Spinal cord (tissue), 10 donors: ENCODE data around the gene CHRM5. TPM values are rescaled to one million over a fixed set of nuclear protein-coding genes. Genes with fewer than 3 reads are reported as not detected.

Source experiments
- DNase-seq, 6 donors: peaks; one replicate each; pipeline versions ENCODE4 v3.0.0 to v3.0.0-alpha.2; 2013 to 2015; ENCODE audit warnings: low spot score in 6 of 6, low read depth in 4 of 6
- H3K27ac ChIP-seq: one replicate; pipeline ENCODE4 v1.5.1; 2013; ENCODE audit warnings: low read depth, low read length, control low read depth
- H3K27me3 ChIP-seq: one replicate; pipeline ENCODE4 v1.6.1; 2013; ENCODE audit warnings: low read length; ENCODE audit not compliant: control insufficient read depth, insufficient read depth
- H3K36me3 ChIP-seq: one replicate; pipeline ENCODE4 v1.6.1; 2013; ENCODE audit warnings: low read length; ENCODE audit not compliant: control insufficient read depth, insufficient read depth
- H3K4me1 ChIP-seq: one replicate; pipeline ENCODE4 v1.6.1; 2013; ENCODE audit warnings: low read length; ENCODE audit not compliant: control insufficient read depth, insufficient read depth
- H3K4me3 ChIP-seq: one replicate; pipeline ENCODE4 v1.5.1; 2013; ENCODE audit warnings: low read depth, low read length, control low read depth
- H3K9me3 ChIP-seq: one replicate; pipeline ENCODE4 v1.6.1; 2013; ENCODE audit warnings: low read length; ENCODE audit not compliant: control insufficient read depth, insufficient read depth
- WGBS: methylation state at CpG from one replicate; pipeline ENCODE4 v1.1.5; 2013; ENCODE audit warnings: missing lambda C conversion rate; ENCODE audit not compliant: insufficient coverage; 5-methylcytosine and 5-hydroxymethylcytosine counted together
- polyA plus RNA-seq, 2 donors: library from polyadenylated mRNA; unstranded; fragments of 120-200 nt; gene quantifications; one replicate each; pipeline ENCODE4 v1.2.1, GENCODE V29; 2013; ENCODE audit not compliant: insufficient read length in 2 of 2
- total RNA-seq, 2 donors: library from RNA; depleted of rRNA in 1 of 2; stranded (reverse); fragments of 120-200 nt in 1 of 2; fragments of >200 nt in 1 of 2; gene quantifications; one replicate each; pipeline versions ENCODE4 v1.2.3 to v1.2.4, GENCODE V29; 2013 to 2014
- donor health status: healthy.

The CHRM5 gene
- total and polyA plus RNA-seq, 4 donors, result 1.2 to 3.9 (median 1.8) TPM

GRCh38 chr15:34027606-34028005 is 59.3 kb downstream of the CHRM5 start:
- H3K9me3 ChIP-seq, result no peaks in the 10 kb centered on the region
- no peaks in the 10 kb centered on the region for H3K36me3 ChIP-seq
- H3K4me3 ChIP-seq, result no peak overlapping the region
- no peaks in the 10 kb centered on the region for H3K27me3 ChIP-seq
- DNase-seq, result no peak
- H3K4me1 ChIP-seq, result peaks cover 4% of the 10 kb centered on the region
- no peak overlapping the region for H3K27ac ChIP-seq
- 79% methylated on average over 3 of the region's 3 CpGs for WGBS

- Histone ChIP-seq H3K36me3 (no peaks in the 10 kb centered on the region), H3K27me3 (no peaks in the 10 kb centered on the region), H3K27ac (no peak overlapping the region), H3K4me3 (no peak overlapping the region), H3K4me1 (no peaks in the 10 kb centered on the region), H3K9me3 (no peaks in the 10 kb centered on the region)
- WGBS, result 100% methylated on average over 2 of the region's 10 CpGs
- DNase-seq, result no peak
Measured at GRCh38 chr15:34031987-34032760, 63.9 kb downstream of the CHRM5 start.

GRCh38 chr15:34038023-34038870 is 70.0 kb downstream of the CHRM5 start:
- peak overlapping the region; percentile 96 for H3K4me3 ChIP-seq
- DNase-seq, result peak; percentile 60 to 95 (median 72)
- under 1% methylated on average over 69 of the region's 70 CpGs for WGBS
- peak overlapping the region; percentile 96 for H3K27ac ChIP-seq
- no peaks in the 10 kb centered on the region for H3K4me1 ChIP-seq
- H3K36me3 ChIP-seq, result no peaks in the 10 kb centered on the region
- H3K27me3 ChIP-seq, result no peaks in the 10 kb centered on the region
- no peaks in the 10 kb centered on the region for H3K9me3 ChIP-seq

- peak in 4 of 6 donors; percentile 15 to 80 (median 45) for DNase-seq
- Histone ChIP-seq H3K4me1 (no peaks in the 10 kb centered on the region), H3K36me3 (no peaks in the 10 kb centered on the region), H3K27me3 (no peaks in the 10 kb centered on the region), H3K27ac (peak within 1 kb of the TSS; percentile 96), H3K4me3 (peak within 1 kb of the TSS; percentile 96), H3K9me3 (no peaks in the 10 kb centered on the region)
- WGBS, result under 1% methylated on average over 67 of the region's 82 CpGs
Measured at GRCh38 chr15:34038871-34039789, 70.8 kb downstream of the CHRM5 start, which contains the start of gene AVEN. Gene AVEN (minus strand): TSS chr15:34039204. CDS start chr15:34039046, 158 bp downstream.

GRCh38 chr15:34039790-34040113 is 71.5 kb downstream of the CHRM5 start:
- no peak overlapping the region for H3K27ac ChIP-seq
- WGBS, result no CpG with 5 or more reads among the region's 1 CpG
- no peaks in the 10 kb centered on the region for H3K27me3 ChIP-seq
- H3K4me1 ChIP-seq, result no peaks in the 10 kb centered on the region
- H3K4me3 ChIP-seq, result peak overlapping the region; percentile 53
- H3K36me3 ChIP-seq, result no peaks in the 10 kb centered on the region
- H3K9me3 ChIP-seq, result no peaks in the 10 kb centered on the region
- DNase-seq, result no peak

GRCh38 chr15:34043391-34043790 is 75.1 kb downstream of the CHRM5 start:
- H3K9me3 ChIP-seq, result no peaks in the 10 kb centered on the region
- no peak for DNase-seq
- no peaks in the 10 kb centered on the region for H3K4me1 ChIP-seq
- no peaks in the 10 kb centered on the region for H3K36me3 ChIP-seq
- no peaks in the 10 kb centered on the region for H3K27me3 ChIP-seq
- no CpG with 5 or more reads among the region's 1 CpG for WGBS
- H3K27ac ChIP-seq, result no peak overlapping the region
- no peak overlapping the region for H3K4me3 ChIP-seq

- no peak for DNase-seq
- Histone ChIP-seq H3K27ac (no peak overlapping the region), H3K36me3 (no peaks in the 10 kb centered on the region), H3K9me3 (no peaks in the 10 kb centered on the region), H3K4me1 (no peaks in the 10 kb centered on the region), H3K4me3 (no peak overlapping the region), H3K27me3 (no peaks in the 10 kb centered on the region)
- WGBS, result 96% methylated on average over 2 of the region's 2 CpGs
Measured at GRCh38 chr15:34043813-34044212, 75.5 kb downstream of the CHRM5 start.

- Histone ChIP-seq H3K36me3 (no peaks in the 10 kb centered on the region), H3K4me3 (no peak overlapping the region), H3K9me3 (peaks cover 2% of the 10 kb centered on the region), H3K27me3 (no peaks in the 10 kb centered on the region), H3K4me1 (no peaks in the 10 kb centered on the region), H3K27ac (no peak overlapping the region)
- 97% methylated on average over 7 of the region's 16 CpGs for WGBS
- no peak for DNase-seq
Measured at GRCh38 chr15:34046471-34047145, 78.3 kb downstream of the CHRM5 start.
